Measurements from ENCODE around the gene NOS1.

GRCh38 chr12:117235261-117235660, 126.2 kb downstream of the NOS1 start:
- TF ChIP-seq, protein P1, sequence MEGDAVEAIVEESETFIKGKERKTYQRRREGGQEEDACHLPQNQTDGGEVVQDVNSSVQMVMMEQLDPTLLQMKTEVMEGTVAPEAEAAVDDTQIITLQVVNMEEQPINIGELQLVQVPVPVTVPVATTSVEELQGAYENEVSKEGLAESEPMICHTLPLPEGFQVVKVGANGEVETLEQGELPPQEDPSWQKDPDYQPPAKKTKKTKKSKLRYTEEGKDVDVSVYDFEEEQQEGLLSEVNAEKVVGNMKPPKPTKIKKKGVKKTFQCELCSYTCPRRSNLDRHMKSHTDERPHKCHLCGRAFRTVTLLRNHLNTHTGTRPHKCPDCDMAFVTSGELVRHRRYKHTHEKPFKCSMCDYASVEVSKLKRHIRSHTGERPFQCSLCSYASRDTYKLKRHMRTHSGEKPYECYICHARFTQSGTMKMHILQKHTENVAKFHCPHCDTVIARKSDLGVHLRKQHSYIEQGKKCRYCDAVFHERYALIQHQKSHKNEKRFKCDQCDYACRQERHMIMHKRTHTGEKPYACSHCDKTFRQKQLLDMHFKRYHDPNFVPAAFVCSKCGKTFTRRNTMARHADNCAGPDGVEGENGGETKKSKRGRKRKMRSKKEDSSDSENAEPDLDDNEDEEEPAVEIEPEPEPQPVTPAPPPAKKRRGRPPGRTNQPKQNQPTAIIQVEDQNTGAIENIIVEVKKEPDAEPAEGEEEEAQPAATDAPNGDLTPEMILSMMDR (IDR thresholded peaks at IDR 0.05 in 8 of 11, conservative IDR thresholded peaks at IDR 0.05 in 3 of 11): no peak
- TF ChIP-seq POLR2AphosphoS5 (IDR thresholded peaks at IDR 0.05) (no peak), POLR2A (IDR thresholded peaks at IDR 0.05) (no peak)
